ENCODE data around the gene P2RY13. TPM values are rescaled to one million over a fixed set of nuclear protein-coding genes. Genes with fewer than 3 reads are reported as not detected.
A peak's percentile ranks its signal among the peaks of the same experiment; 100 is the strongest.

The P2RY13 gene
- not detected for polyA plus RNA-seq (2013, experiment 1 of 2)
- polyA plus RNA-seq (2013, experiment 2 of 2) = not detected

- Histone ChIP-seq H4K91ac (ENCODE audit: low read length) (no peak within 1 kb of the TSS), H3K27ac (ENCODE audit: low read length, poor library complexity, severe bottlenecking) (peak within 1 kb of the TSS; percentile 62), H4K8ac (ENCODE audit: low read length) (no peak within 1 kb of the TSS), H3K4me2 (ENCODE audit: low read length, poor library complexity, severe bottlenecking) (peak within 1 kb of the TSS; percentile 19), H3K23ac (ENCODE audit: low read length in 2 of 2) (no peak within 1 kb of the TSS), H3K14ac (ENCODE audit: low read length in 2 of 2) (no peak within 1 kb of the TSS), H3K27me3 (ENCODE audit: control insufficient read depth in 1 of 2, insufficient read depth in 1 of 2, low read length in 2 of 2) (no peaks in the 10 kb centered on the region), H2AK5ac (ENCODE audit: low read length, severe bottlenecking) (no peak within 1 kb of the TSS), H2AFZ (ENCODE audit: low read depth, low read length) (no peak within 1 kb of the TSS), H3K79me1 (replicated peaks; ENCODE audit: low read length, poor library complexity, severe bottlenecking) (no peaks in the 10 kb centered on the region), H3K4me3 (ENCODE audit: insufficient read depth in 1 of 2, low read depth in 1 of 2, low read length in 2 of 2) (peak within 1 kb of the TSS in 1 of 2 experiments; percentile 34), H2BK12ac (ENCODE audit: low read length in 2 of 2) (no peak within 1 kb of the TSS), H2BK15ac (ENCODE audit: low read depth, poor library complexity, severe bottlenecking) (no peak within 1 kb of the TSS), H3K9me3 (ENCODE audit: control insufficient read depth, low read length) (no peaks in the 10 kb centered on the region), H3K18ac (ENCODE audit: low read depth in 1 of 2, low read length in 2 of 2) (no peak within 1 kb of the TSS), H3K9ac (ENCODE audit: low read length) (peak within 1 kb of the TSS; percentile 47), H2BK120ac (ENCODE audit: low read depth, low read length) (no peak within 1 kb of the TSS), H3K36me3 (ENCODE audit: control insufficient read depth in 1 of 2, insufficient read depth in 2 of 2, low read depth in 1 of 2, low read length in 2 of 2) (no peaks in the 10 kb centered on the region), H3K4me1 (ENCODE audit: control insufficient read depth, insufficient read depth, low read depth, low read length) (peaks cover 1% of the 10 kb centered on the region), H2BK5ac (ENCODE audit: low read depth, low read length, poor library complexity, severe bottlenecking) (no peak within 1 kb of the TSS), H3K4ac (ENCODE audit: low read depth in 1 of 2, low read length in 2 of 2) (no peak within 1 kb of the TSS)
- WGBS = no CpG with 5 or more reads among the region's 1 CpG
- no peak for DNase-seq
These were observed at the start of gene P2RY13 for GRCh38 chr3:151329363-151329762. Gene P2RY13 (minus strand): TSS chr3:151329549. CDS start chr3:151329528, 21 bp downstream.

GRCh38 chr3:151377768-151378385 lies 48.5 kb upstream of the P2RY13 start:
- no peak for DNase-seq
- H3K27me3 ChIP-seq (ENCODE audit: control insufficient read depth in 1 of 2, insufficient read depth in 1 of 2, low read length in 2 of 2) = no peaks in the 10 kb centered on the region
- no peak overlapping the region for H2BK5ac ChIP-seq (ENCODE audit: low read depth, low read length, poor library complexity, severe bottlenecking)
- no peak overlapping the region for H2BK120ac ChIP-seq (ENCODE audit: low read depth, low read length)
- H3K4me3 ChIP-seq (ENCODE audit: insufficient read depth in 1 of 2, low read depth in 1 of 2, low read length in 2 of 2) = no peak overlapping the region
- no peak overlapping the region for H3K23ac ChIP-seq (ENCODE audit: low read length in 2 of 2)
- no peak overlapping the region for H2BK12ac ChIP-seq (ENCODE audit: low read length in 2 of 2)
- no peak overlapping the region for H3K18ac ChIP-seq (ENCODE audit: low read depth in 1 of 2, low read length in 2 of 2)
- no peak overlapping the region for H2BK15ac ChIP-seq (ENCODE audit: low read depth, poor library complexity, severe bottlenecking)
- no peaks in the 10 kb centered on the region for H3K36me3 ChIP-seq (ENCODE audit: control insufficient read depth in 1 of 2, insufficient read depth in 2 of 2, low read depth in 1 of 2, low read length in 2 of 2)
- no peaks in the 10 kb centered on the region for H3K79me1 ChIP-seq (replicated peaks; ENCODE audit: low read length, poor library complexity, severe bottlenecking)
- no peak overlapping the region for H3K14ac ChIP-seq (ENCODE audit: low read length in 2 of 2)
- WGBS = 96% methylated on average over 8 of the region's 8 CpGs
- H3K9me3 ChIP-seq (ENCODE audit: control insufficient read depth, low read length) = no peaks in the 10 kb centered on the region
- no peak overlapping the region for H3K27ac ChIP-seq (ENCODE audit: low read length, poor library complexity, severe bottlenecking)
- no peak overlapping the region for H4K8ac ChIP-seq (ENCODE audit: low read length)
- no peak overlapping the region for H3K4me2 ChIP-seq (ENCODE audit: low read length, poor library complexity, severe bottlenecking)
- no peaks in the 10 kb centered on the region for H3K4me1 ChIP-seq (ENCODE audit: control insufficient read depth, insufficient read depth, low read depth, low read length)
- H2AK5ac ChIP-seq (ENCODE audit: low read length, severe bottlenecking) = no peak overlapping the region
- H4K91ac ChIP-seq (ENCODE audit: low read length) = no peak overlapping the region
- no peak overlapping the region for H3K4ac ChIP-seq (ENCODE audit: low read depth in 1 of 2, low read length in 2 of 2)
- no peak overlapping the region for H2AFZ ChIP-seq (ENCODE audit: low read depth, low read length)
- no peak overlapping the region for H3K9ac ChIP-seq (ENCODE audit: low read length)

GRCh38 chr3:151372063-151372820 lies 42.9 kb upstream of the P2RY13 start:
- Histone ChIP-seq H2BK15ac (ENCODE audit: low read depth, poor library complexity, severe bottlenecking) (no peak overlapping the region), H2AFZ (ENCODE audit: low read depth, low read length) (no peak overlapping the region), H3K4me1 (ENCODE audit: control insufficient read depth, insufficient read depth, low read depth, low read length) (peaks cover 2% of the 10 kb centered on the region), H3K4ac (ENCODE audit: low read depth in 1 of 2, low read length in 2 of 2) (no peak overlapping the region), H3K27me3 (ENCODE audit: control insufficient read depth in 1 of 2, insufficient read depth in 1 of 2, low read length in 2 of 2) (no peaks in the 10 kb centered on the region), H3K4me3 (ENCODE audit: insufficient read depth in 1 of 2, low read depth in 1 of 2, low read length in 2 of 2) (no peak overlapping the region), H3K23ac (ENCODE audit: low read length in 2 of 2) (no peak overlapping the region), H2BK5ac (ENCODE audit: low read depth, low read length, poor library complexity, severe bottlenecking) (no peak overlapping the region), H4K91ac (ENCODE audit: low read length) (no peak overlapping the region), H3K9me3 (ENCODE audit: control insufficient read depth, low read length) (no peaks in the 10 kb centered on the region), H3K18ac (ENCODE audit: low read depth in 1 of 2, low read length in 2 of 2) (no peak overlapping the region), H3K9ac (ENCODE audit: low read length) (peak overlapping the region; percentile 40), H3K36me3 (ENCODE audit: control insufficient read depth in 1 of 2, insufficient read depth in 2 of 2, low read depth in 1 of 2, low read length in 2 of 2) (no peaks in the 10 kb centered on the region), H4K8ac (ENCODE audit: low read length) (no peak overlapping the region), H2BK12ac (ENCODE audit: low read length in 2 of 2) (no peak overlapping the region), H2BK120ac (ENCODE audit: low read depth, low read length) (no peak overlapping the region), H2AK5ac (ENCODE audit: low read length, severe bottlenecking) (no peak overlapping the region), H3K79me1 (replicated peaks; ENCODE audit: low read length, poor library complexity, severe bottlenecking) (no peaks in the 10 kb centered on the region), H3K4me2 (ENCODE audit: low read length, poor library complexity, severe bottlenecking) (no peak overlapping the region), H3K14ac (ENCODE audit: low read length in 2 of 2) (no peak overlapping the region), H3K27ac (ENCODE audit: low read length, poor library complexity, severe bottlenecking) (no peak overlapping the region)
- DNase-seq = no peak
- 77% methylated on average over 2 of the region's 4 CpGs for WGBS

GRCh38 chr3:151371526-151371925 lies 42.2 kb upstream of the P2RY13 start:
- no peak overlapping the region for H3K18ac ChIP-seq (ENCODE audit: low read depth in 1 of 2, low read length in 2 of 2)
- H3K9ac ChIP-seq (ENCODE audit: low read length) = peak overlapping the region; percentile 40
- H3K79me1 ChIP-seq (replicated peaks; ENCODE audit: low read length, poor library complexity, severe bottlenecking) = no peaks in the 10 kb centered on the region
- H2AK5ac ChIP-seq (ENCODE audit: low read length, severe bottlenecking) = no peak overlapping the region
- no peak overlapping the region for H3K4me2 ChIP-seq (ENCODE audit: low read length, poor library complexity, severe bottlenecking)
- no peak overlapping the region for H3K23ac ChIP-seq (ENCODE audit: low read length in 2 of 2)
- no peaks in the 10 kb centered on the region for H3K36me3 ChIP-seq (ENCODE audit: control insufficient read depth in 1 of 2, insufficient read depth in 2 of 2, low read depth in 1 of 2, low read length in 2 of 2)
- no peak overlapping the region for H2BK5ac ChIP-seq (ENCODE audit: low read depth, low read length, poor library complexity, severe bottlenecking)
- no peak overlapping the region for H3K14ac ChIP-seq (ENCODE audit: low read length in 2 of 2)
- no peak overlapping the region for H2BK12ac ChIP-seq (ENCODE audit: low read length in 2 of 2)
- H3K4ac ChIP-seq (ENCODE audit: low read depth in 1 of 2, low read length in 2 of 2) = no peak overlapping the region
- no peak overlapping the region for H2BK120ac ChIP-seq (ENCODE audit: low read depth, low read length)
- no peak overlapping the region for H3K27ac ChIP-seq (ENCODE audit: low read length, poor library complexity, severe bottlenecking)
- no peak overlapping the region for H4K91ac ChIP-seq (ENCODE audit: low read length)
- H2AFZ ChIP-seq (ENCODE audit: low read depth, low read length) = no peak overlapping the region
- H3K4me1 ChIP-seq (ENCODE audit: control insufficient read depth, insufficient read depth, low read depth, low read length) = peaks cover 2% of the 10 kb centered on the region
- no peak for DNase-seq
- H3K27me3 ChIP-seq (ENCODE audit: control insufficient read depth in 1 of 2, insufficient read depth in 1 of 2, low read length in 2 of 2) = no peaks in the 10 kb centered on the region
- no peak overlapping the region for H3K4me3 ChIP-seq (ENCODE audit: insufficient read depth in 1 of 2, low read depth in 1 of 2, low read length in 2 of 2)
- no peak overlapping the region for H2BK15ac ChIP-seq (ENCODE audit: low read depth, poor library complexity, severe bottlenecking)
- H3K9me3 ChIP-seq (ENCODE audit: control insufficient read depth, low read length) = no peaks in the 10 kb centered on the region
- no peak overlapping the region for H4K8ac ChIP-seq (ENCODE audit: low read length)

Data from mesenchymal stem cell (in vitro differentiated cells and primary cell).